GM18511 (cell line): ENCODE measurements around the gene SPDYE5.

Experiments used
- ATAC-seq: cut with Tn5 transposase; IDR thresholded peaks from one replicate; pipeline ENCODE4 v1.9.1; 2021; ENCODE audit warnings: mild to moderate bottlenecking, moderate library complexity; ENCODE audit not compliant: unreplicated experiment

The SPDYE5 gene

GRCh38 chr7:75536940-75537538 is 44.9 kb downstream of the SPDYE5 start:
- ATAC-seq, result no peak

GRCh38 chr7:75537731-75538130 is 45.6 kb downstream of the SPDYE5 start:
- ATAC-seq, result no peak

- ATAC-seq, result no peak
These were observed 54.3 kb downstream of the SPDYE5 start for GRCh38 chr7:75546237-75547015.
